ENCODE results near the gene TRDN. TPM values are rescaled to one million over a fixed set of nuclear protein-coding genes. Genes with fewer than 3 reads are reported as not detected.

Gene TRDN
- total RNA-seq, 1 donor from 2014 or later: not detected

- no peak overlapping the region for H3K4me3 Mint-ChIP-seq
- no peak overlapping the region for H3K27ac Mint-ChIP-seq (ENCODE audit: unreplicated experiment)
- H3K4me1 Mint-ChIP-seq: no peaks in the 10 kb centered on the region
- DNase-seq (ENCODE audit: low read depth, low spot score): no peak
- H3K27me3 Mint-ChIP-seq (ENCODE audit: low read depth): no peaks in the 10 kb centered on the region
- H3K9me3 Mint-ChIP-seq: peaks cover 4% of the 10 kb centered on the region
- H3K36me3 Mint-ChIP-seq (ENCODE audit: low read depth): no peaks in the 10 kb centered on the region
- no peak for TF ChIP-seq CTCF (conservative IDR thresholded peaks at IDR 0.05)
These were observed 428.7 kb downstream of the TRDN start for GRCh38 chr6:123207967-123208510.

- DNase-seq (ENCODE audit: low read depth, low spot score): no peak
These were observed 432.8 kb downstream of the TRDN start for GRCh38 chr6:123203928-123204327.

GRCh38 chr6:123201869-123202372, 434.8 kb downstream of the TRDN start:
- no peak overlapping the region for H3K27ac Mint-ChIP-seq (ENCODE audit: unreplicated experiment)
- peaks cover 2% of the 10 kb centered on the region for H3K9me3 Mint-ChIP-seq
- H3K27me3 Mint-ChIP-seq (ENCODE audit: low read depth): no peaks in the 10 kb centered on the region
- H3K4me3 Mint-ChIP-seq: no peak overlapping the region
- H3K4me1 Mint-ChIP-seq: no peaks in the 10 kb centered on the region
- DNase-seq (ENCODE audit: low read depth, low spot score): no peak
- TF ChIP-seq CTCF (conservative IDR thresholded peaks at IDR 0.05): no peak
- H3K36me3 Mint-ChIP-seq (ENCODE audit: low read depth): no peaks in the 10 kb centered on the region

More at GRCh38 chr6:123203928-123204327, 432.8 kb downstream of the TRDN start:
- Mint-ChIP-seq H3K27me3 (ENCODE audit: low read depth) (no peaks in the 10 kb centered on the region), H3K36me3 (ENCODE audit: low read depth) (no peaks in the 10 kb centered on the region), H3K27ac (ENCODE audit: unreplicated experiment) (no peak overlapping the region), H3K9me3 (peaks cover 2% of the 10 kb centered on the region), H3K4me3 (no peak overlapping the region), H3K4me1 (no peaks in the 10 kb centered on the region)
- TF ChIP-seq CTCF (conservative IDR thresholded peaks at IDR 0.05): no peak

GRCh38 chr6:123193298-123193697, 443.5 kb downstream of the TRDN start:
- H3K4me1 Mint-ChIP-seq: no peaks in the 10 kb centered on the region
- H3K27ac Mint-ChIP-seq (ENCODE audit: unreplicated experiment): no peak overlapping the region

GRCh38 chr6:123189816-123190215, 446.9 kb downstream of the TRDN start:
- H3K4me1 Mint-ChIP-seq: no peaks in the 10 kb centered on the region
- no peak overlapping the region for H3K4me3 Mint-ChIP-seq
- H3K9me3 Mint-ChIP-seq: peaks cover 3% of the 10 kb centered on the region
- DNase-seq (ENCODE audit: low read depth, low spot score): no peak
- H3K36me3 Mint-ChIP-seq (ENCODE audit: low read depth): no peaks in the 10 kb centered on the region
- no peaks in the 10 kb centered on the region for H3K27me3 Mint-ChIP-seq (ENCODE audit: low read depth)
- no peak for TF ChIP-seq CTCF (conservative IDR thresholded peaks at IDR 0.05)
- H3K27ac Mint-ChIP-seq (ENCODE audit: unreplicated experiment): no peak overlapping the region

More at GRCh38 chr6:123193298-123193697, 443.5 kb downstream of the TRDN start:
- H3K9me3 Mint-ChIP-seq: no peaks in the 10 kb centered on the region
- H3K27me3 Mint-ChIP-seq (ENCODE audit: low read depth): no peaks in the 10 kb centered on the region
- no peak overlapping the region for H3K4me3 Mint-ChIP-seq
- H3K36me3 Mint-ChIP-seq (ENCODE audit: low read depth): no peaks in the 10 kb centered on the region
- no peak for DNase-seq (ENCODE audit: low read depth, low spot score)
- no peak for TF ChIP-seq CTCF (conservative IDR thresholded peaks at IDR 0.05)

All from neural crest cell (in vitro differentiated cells).